ENCODE results near the gene SORL1-AS1.

SORL1-AS1 gene

DNA sequence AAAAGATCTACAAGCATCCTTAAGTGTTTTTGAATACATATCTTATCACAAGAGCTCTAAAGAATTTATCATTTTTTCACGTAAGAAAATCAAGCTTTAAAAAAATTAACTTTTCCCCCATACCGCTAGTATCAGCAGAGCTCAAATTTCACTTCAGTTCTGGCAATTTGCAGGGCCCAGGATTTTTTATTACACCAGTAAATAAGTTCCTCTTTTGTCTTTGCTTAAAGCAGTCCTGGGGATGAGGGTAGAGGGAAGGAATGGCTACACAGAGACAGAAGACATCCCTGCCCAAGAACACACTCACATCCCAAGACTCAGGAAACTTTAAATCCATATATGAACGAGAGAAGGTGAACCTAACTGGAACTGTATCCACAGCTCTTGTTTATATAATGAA, 23.2 kb downstream of the SORL1-AS1 start:
- H3K4me3 ChIP-seq (ENCODE audit: low read length), result no peak overlapping the region
- TF ChIP-seq, protein P1, sequence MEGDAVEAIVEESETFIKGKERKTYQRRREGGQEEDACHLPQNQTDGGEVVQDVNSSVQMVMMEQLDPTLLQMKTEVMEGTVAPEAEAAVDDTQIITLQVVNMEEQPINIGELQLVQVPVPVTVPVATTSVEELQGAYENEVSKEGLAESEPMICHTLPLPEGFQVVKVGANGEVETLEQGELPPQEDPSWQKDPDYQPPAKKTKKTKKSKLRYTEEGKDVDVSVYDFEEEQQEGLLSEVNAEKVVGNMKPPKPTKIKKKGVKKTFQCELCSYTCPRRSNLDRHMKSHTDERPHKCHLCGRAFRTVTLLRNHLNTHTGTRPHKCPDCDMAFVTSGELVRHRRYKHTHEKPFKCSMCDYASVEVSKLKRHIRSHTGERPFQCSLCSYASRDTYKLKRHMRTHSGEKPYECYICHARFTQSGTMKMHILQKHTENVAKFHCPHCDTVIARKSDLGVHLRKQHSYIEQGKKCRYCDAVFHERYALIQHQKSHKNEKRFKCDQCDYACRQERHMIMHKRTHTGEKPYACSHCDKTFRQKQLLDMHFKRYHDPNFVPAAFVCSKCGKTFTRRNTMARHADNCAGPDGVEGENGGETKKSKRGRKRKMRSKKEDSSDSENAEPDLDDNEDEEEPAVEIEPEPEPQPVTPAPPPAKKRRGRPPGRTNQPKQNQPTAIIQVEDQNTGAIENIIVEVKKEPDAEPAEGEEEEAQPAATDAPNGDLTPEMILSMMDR (IDR thresholded peaks at IDR 0.05; ENCODE audit: insufficient read depth, low read depth, low read length, missing control alignments), result no peak
- DNase-seq (ENCODE audit: low read depth), result no peak

DNA sequence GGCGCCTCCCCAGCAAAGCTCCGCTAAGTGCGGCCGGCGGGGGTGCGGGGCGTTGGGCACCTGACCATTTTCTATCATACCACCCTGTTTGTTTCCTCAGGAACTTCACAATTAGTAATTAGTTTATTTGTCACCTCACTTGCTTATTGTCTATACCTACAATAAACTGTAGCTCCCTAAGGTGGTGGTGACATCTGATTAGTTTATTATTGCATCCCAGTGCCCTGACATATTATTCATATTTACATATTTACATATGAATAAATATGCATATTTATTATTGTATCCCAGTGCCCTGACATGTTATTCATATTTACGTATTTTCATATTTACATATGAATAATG, 25.4 kb downstream of the SORL1-AS1 start:
- DNase-seq (ENCODE audit: low read depth), result no peak
- H3K4me3 ChIP-seq (ENCODE audit: low read length), result no peak overlapping the region
- TF ChIP-seq, protein P1 (IDR thresholded peaks at IDR 0.05; ENCODE audit: insufficient read depth, low read depth, low read length, missing control alignments), result no peak

DNA sequence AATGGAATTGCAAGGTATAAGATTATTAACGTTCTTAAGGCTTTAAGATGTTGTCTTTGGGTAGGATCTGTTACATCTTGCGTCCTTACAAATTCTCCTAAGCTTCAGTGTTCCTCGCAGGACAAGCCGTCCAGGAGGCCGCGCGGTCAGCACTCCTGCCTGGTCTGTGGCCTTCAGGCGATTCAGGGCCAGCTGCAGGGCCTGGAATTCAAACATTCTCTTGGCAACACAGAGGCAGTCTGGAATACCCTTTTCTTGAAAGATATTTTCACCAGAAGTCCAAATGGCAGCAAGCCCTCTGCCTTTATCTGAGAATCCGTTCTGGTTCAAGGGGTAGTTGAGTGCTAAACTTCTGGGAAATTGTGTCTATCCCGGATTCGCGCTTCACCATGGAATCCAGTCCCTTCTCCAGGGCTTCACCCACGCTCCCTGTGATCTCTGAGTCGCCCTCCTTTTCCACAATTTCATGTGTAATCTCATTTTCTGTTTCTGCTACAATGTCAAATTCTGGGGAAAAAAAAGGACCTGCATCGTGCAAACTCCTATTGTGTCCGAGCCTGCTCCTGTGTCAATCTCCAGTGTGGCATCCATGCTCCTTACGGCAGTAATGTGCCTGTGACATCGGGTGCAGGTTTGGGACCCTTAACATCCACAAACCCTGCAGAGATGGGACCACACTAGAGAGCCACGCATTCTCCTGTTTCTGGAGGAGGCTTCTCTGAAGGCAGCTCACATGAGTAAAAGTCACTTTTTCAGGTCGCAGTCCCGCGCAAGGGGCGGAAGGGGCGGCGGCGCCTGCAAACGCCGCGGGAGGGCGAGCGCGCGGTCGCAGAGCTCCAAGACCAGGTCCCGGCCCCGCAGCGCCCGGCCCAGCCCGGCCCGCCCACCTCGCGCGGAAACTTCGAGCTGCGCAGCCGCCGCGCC, 26.0 kb downstream of the SORL1-AS1 start:
- TF ChIP-seq, protein P1 (IDR thresholded peaks at IDR 0.05; ENCODE audit: insufficient read depth, low read depth, low read length, missing control alignments), result no peak
- H3K4me3 ChIP-seq (ENCODE audit: low read length), result no peak overlapping the region
- DNase-seq (ENCODE audit: low read depth), result no peak

DNA sequence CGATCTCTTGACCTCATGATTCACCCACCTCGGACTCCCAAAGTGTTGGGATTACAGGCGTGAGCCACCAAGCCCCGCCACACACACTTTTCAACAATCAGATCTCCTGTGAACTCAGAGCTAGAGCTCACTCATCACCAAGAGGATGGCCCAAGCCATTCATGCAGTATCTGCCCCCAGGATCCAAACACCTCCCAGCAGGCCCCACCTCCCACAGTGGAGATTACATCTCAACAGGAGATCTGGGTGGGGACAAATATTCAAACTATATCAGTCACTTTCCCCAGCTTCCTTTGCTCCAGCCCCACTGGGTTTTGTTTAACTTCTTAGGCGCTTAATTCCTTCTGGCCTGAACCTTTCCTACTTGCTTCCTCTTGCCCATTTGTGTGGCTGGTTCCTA, 26.9 kb downstream of the SORL1-AS1 start:
- DNase-seq (ENCODE audit: low read depth), result no peak
- TF ChIP-seq, protein P1 (IDR thresholded peaks at IDR 0.05; ENCODE audit: insufficient read depth, low read depth, low read length, missing control alignments), result no peak
- no peak overlapping the region for H3K4me3 ChIP-seq (ENCODE audit: low read length)

GRCh38 chr11:121422675-121423074, 30.1 kb downstream of the SORL1-AS1 start:
- no peak overlapping the region for H3K4me3 ChIP-seq (ENCODE audit: low read length)
- TF ChIP-seq, protein P1 (IDR thresholded peaks at IDR 0.05; ENCODE audit: insufficient read depth, low read depth, low read length, missing control alignments), result no peak
- DNase-seq (ENCODE audit: low read depth), result no peak

DNA sequence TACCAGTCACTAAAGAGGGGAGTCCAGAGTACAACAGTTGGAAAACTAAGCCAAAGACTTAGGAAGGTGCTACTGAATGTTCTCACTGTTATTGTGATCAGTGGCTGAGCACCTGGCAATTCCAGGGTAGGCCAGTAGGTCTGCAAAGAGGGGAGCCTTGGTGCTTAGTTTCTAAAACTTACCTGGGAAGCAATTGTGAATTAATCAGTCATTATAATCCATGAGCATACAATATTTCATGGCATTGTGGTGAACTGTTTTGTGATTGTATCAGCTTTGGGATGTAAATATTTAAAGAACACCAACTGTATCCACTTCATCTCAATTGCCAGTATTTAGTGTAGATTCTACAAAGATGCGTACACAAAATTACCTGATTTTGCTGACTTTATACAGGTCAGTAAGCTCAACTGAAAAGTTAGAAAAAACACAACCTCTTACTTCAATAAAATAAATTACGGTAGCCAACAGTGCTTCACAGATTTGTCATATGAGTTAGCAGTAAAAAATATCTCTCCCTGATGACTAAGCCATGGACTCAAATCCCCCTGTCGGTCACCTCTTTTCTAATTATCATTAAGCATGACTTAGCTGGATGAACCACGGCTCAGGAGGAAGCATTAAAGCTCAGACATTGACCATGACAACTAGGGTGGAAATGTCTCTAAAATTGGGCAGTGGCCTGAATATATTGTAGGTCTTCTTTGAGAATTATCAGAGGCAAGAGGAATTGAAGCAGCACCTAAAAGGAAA, 31.4 kb downstream of the SORL1-AS1 start:
- DNase-seq (ENCODE audit: low read depth), result no peak
- TF ChIP-seq, protein P1 (IDR thresholded peaks at IDR 0.05; ENCODE audit: insufficient read depth, low read depth, low read length, missing control alignments), result no peak

More for the DNA sequence above, 31.4 kb downstream of the SORL1-AS1 start:
- no peak overlapping the region for H3K4me3 ChIP-seq (ENCODE audit: low read length)

Data from epithelial cell of esophagus (primary cell).